Astrocyte of the cerebellum (primary cell): Measurements from ENCODE around the gene CFAP100.

Source experiments
- DNase-seq: peaks from one replicate; pipeline ENCODE4 v3.0.0-alpha.2; 2011; ENCODE audit warnings: low read depth
- H3K4me3 ChIP-seq: 2 replicates; pipeline ENCODE4 v1.5.1; 2011; ENCODE audit warnings: mild to moderate bottlenecking, low read depth, low read length, moderate library complexity
- CTCF ChIP-seq: IDR thresholded peaks from 2 replicates; pipeline ENCODE4 v1.5.1; 2012; ENCODE audit warnings: low read length, low read depth, moderate library complexity, mild to moderate bottlenecking; ENCODE audit errors: missing control alignments
- in situ Hi-C: cut with HindIII; loops from 2 replicates; pipeline ENCODE4 v1.10.0; 2017; ENCODE audit warnings: low sequenced_read_pairs

Gene CFAP100

DNA sequence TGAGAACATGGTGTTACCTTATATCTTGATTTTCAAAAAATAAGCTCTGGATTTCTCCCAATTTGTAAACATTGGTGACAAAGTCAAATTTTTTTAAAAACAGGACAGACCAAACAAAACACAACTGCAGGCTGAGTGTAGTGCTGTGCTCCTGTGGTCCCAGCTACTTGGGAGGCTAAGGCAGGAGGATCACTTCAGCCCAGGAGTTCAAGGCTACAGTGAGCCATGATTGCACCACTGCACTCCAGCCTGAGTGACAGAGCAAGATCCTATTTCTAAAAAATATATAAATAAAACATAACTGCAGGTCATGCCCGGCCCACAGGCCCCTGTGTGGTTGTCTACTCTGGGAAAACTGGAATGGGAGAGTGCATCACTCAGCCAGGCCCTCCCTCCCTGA lies 84.9 kb downstream of the CFAP100 start:
- no peak for DNase-seq
- no peak for TF ChIP-seq CTCF
- in situ Hi-C loops, result no loop called here
- no peak overlapping the region for H3K4me3 ChIP-seq

- no peak overlapping the region for H3K4me3 ChIP-seq
- no peak for DNase-seq
- TF ChIP-seq CTCF, result no peak
- in situ Hi-C loops, result no loop called here
Observed at GRCh38 chr3:126480206-126480605, 85.5 kb downstream of the CFAP100 start.

DNA sequence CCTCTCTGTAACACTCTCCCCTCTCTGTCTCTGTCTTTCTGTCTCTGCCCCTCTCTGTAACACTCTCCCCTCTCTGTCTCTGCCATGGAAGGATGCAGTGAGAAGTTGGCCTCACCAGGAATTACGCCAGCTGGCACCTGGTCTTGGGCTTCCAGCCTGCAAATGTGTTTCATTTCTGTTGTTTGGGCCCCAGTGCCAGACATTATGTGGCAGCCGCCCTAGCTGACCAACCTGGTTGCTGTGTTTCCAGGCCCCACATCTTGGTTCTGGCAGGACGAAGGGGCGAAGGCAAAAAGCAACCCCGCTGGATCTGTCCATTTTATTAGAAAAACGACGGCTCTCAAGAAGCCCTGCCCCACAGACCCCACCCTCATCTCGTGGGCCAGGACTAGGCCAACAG lies 86.2 kb downstream of the CFAP100 start:
- no peak for TF ChIP-seq CTCF
- in situ Hi-C loops, result no loop called here
- no peak overlapping the region for H3K4me3 ChIP-seq
- DNase-seq, result no peak

- H3K4me3 ChIP-seq, result no peak overlapping the region
- DNase-seq, result no peak
- in situ Hi-C loops, result no loop called here
- TF ChIP-seq CTCF, result no peak
Observed at GRCh38 chr3:126481808-126482502, 87.2 kb downstream of the CFAP100 start.

DNA sequence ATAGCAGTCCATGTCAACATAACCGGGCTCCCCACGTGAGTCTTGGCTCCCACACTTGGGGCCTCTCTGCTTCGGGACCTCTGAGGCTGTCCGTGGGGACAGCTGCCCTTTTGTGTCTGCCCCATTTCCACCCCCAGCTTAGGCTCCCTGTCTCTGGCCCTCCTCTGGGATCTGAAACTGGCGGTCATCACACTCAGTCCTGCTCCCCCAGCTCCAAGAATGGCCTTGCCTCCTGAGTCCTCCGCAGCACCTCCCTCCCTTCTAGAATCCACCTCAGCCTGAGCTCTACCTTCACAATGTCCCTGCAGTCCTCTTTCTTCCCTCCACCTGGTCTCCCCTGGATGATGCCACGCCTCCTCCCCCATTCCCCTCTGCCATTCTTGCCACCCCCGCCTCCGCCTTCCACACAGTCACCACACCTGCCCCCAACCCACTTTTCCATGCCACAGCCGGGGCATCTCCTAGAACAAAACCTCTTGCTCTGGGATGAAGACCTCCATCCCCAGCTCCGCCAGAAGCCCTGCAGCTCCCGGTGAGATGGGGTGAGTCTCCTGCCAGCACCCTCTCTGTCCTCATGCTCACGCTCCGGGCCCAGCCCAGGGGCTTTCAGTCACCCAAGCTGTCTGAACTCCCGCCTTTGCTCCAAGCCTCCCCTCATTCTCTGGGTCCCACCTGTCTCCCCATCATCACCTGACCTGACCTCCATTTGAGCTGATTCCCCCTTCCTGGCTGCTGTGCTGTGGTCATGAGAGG lies 88.0 kb downstream of the CFAP100 start:
- in situ Hi-C loops, result no loop called here
- DNase-seq, result no peak
- no peak overlapping the region for H3K4me3 ChIP-seq
- TF ChIP-seq CTCF, result no peak

DNA sequence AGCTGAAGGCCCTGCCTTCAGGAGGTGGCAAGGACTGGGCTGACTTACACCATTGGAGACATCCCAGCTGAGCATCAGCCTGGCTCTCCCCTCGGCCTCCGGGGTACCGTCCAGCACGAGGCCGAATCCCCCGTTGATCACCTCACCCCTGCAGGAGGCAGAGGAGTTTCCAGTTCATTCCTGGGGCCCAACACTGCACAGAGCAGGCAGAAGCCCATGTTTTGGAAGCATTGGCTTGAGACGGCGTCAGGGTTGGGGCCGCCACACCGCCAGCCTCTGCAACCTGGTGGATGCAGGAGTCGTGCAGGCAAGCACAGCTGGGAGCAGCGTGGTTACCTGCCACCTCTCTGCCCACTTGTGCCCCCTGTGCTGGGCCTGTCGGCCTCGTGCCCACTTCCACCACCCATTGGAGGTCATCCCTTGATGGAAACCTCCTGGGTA lies 88.6 kb downstream of the CFAP100 start:
- DNase-seq, result no peak
- in situ Hi-C loops, result no loop called here
- TF ChIP-seq CTCF, result no peak
- H3K4me3 ChIP-seq, result no peak overlapping the region
